Immature natural killer cell (primary cell): ENCODE data around the gene TNFRSF25. TPM values are rescaled to one million over a fixed set of nuclear protein-coding genes. Genes with fewer than 3 reads are reported as not detected.
"Not testable (repeated sequence)": the region's sequence is repeated elsewhere in the genome, so short reads cannot be mapped to it uniquely, and the experiment has no call there.

ENCODE experiments used
- DNase-seq, 3 donors: peaks; one replicate each; pipeline ENCODE4 v3.0.0; 2022; ENCODE audit warnings: mixed read lengths in 1 of 3
- H3K27ac Mint-ChIP-seq, 6 donors: one replicate each; pipeline ENCODE4 v1.8.0; 2020; ENCODE audit warnings: mixed read lengths in 6 of 6, mild to moderate bottlenecking in 5 of 6, inconsistent platforms in 4 of 6, moderate library complexity in 3 of 6
- H3K27me3 Mint-ChIP-seq, 3 donors: one replicate each; pipeline ENCODE4 v1.8.0; 2020 to 2021; ENCODE audit warnings: low read depth in 3 of 3, mild to moderate bottlenecking in 3 of 3, mixed read lengths in 3 of 3, moderate library complexity in 3 of 3, inconsistent platforms in 1 of 3
- H3K36me3 Mint-ChIP-seq, 3 donors: one replicate each; pipeline ENCODE4 v1.8.0; 2020; ENCODE audit warnings: mixed read lengths in 3 of 3, inconsistent platforms in 2 of 3, mild to moderate bottlenecking in 2 of 3
- H3K4me1 Mint-ChIP-seq, 2 donors: one replicate each; pipeline ENCODE4 v1.8.0; 2020; ENCODE audit warnings: inconsistent platforms in 2 of 2, mild to moderate bottlenecking in 2 of 2, mixed read lengths in 2 of 2, moderate library complexity in 1 of 2
- H3K4me3 Mint-ChIP-seq, 5 donors: one replicate each; pipeline ENCODE4 v1.8.0; 2020; ENCODE audit warnings: mild to moderate bottlenecking in 5 of 5, mixed read lengths in 5 of 5, inconsistent platforms in 3 of 5, moderate library complexity in 3 of 5
- H3K9me3 Mint-ChIP-seq, 6 donors: one replicate each; pipeline ENCODE4 v1.8.0; 2020; ENCODE audit warnings: mild to moderate bottlenecking in 6 of 6, mixed read lengths in 6 of 6, inconsistent platforms in 4 of 6, moderate library complexity in 3 of 6
- polyA plus RNA-seq, 3 donors: library from polyadenylated mRNA; unstranded; fragments of 300-500 nt; fragmentation: Illumina TruSeq; gene quantifications; one replicate each; pipeline ENCODE4 v1.2.3, GENCODE V29; 2021

TNFRSF25 gene
- polyA plus RNA-seq, 3 donors from 2014 or later, result 3.1 to 15.3 (median 9.8) TPM

DNA sequence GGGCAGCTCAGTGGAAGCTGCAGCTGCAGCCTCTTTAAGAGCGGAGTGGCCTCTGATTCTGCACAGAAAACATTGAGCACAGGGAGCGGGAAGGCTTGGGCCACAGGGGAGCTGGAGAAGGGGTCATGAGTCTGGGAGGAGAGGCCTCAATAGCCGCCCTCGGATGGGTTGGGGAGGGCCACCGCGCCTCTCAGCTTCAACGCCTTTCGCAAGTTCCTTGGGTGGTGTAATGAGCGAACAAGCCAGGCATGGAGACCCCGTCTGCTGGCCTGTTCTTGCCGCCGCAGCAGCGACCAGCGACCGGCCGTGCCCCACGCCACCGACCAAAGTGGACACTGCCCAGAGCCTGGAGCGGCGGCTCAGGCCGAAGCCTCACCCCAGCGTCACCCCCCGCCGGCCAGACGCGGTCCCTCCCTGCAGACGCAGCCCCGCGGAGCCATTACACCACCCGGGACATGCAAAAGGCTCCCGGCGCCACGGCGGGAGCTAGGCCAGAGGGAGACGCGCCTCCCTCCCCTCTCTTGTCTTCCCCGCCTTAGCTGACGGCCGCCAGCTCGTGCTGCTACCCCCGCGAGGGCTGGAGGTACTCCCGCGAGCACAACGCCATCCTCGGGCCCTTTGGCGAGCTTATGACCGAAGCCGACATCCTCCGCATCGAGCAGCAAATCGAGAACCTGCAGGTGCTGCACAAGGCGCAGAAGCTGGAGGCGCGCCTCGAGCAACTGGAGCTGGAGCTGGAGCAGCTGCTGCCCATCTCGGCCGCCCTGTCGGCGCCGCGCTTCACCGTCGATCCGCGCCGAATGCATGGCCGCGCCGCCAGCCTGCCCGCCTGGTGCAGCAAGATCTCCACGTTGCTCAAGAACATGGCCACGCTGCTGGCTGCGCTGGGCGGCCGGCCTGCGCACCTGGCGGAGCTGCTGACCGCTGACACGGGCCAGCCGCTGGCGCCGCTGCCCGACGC lies 11.8 kb downstream of the TNFRSF25 start:
- H3K4me1 Mint-ChIP-seq, H3K27ac Mint-ChIP-seq, H3K36me3 Mint-ChIP-seq, H3K4me3 Mint-ChIP-seq, DNase-seq, H3K9me3 Mint-ChIP-seq: not testable (repeated sequence)
- peaks cover 17 to 25% (median 18%) of the 10 kb centered on the region in 3 donors for H3K27me3 Mint-ChIP-seq

- H3K27ac Mint-ChIP-seq, result no peak overlapping the region
- DNase-seq, result no peak
- peaks cover 17 to 22% (median 18%) of the 10 kb centered on the region in 3 donors for H3K27me3 Mint-ChIP-seq
- no peaks in the 10 kb centered on the region for H3K36me3 Mint-ChIP-seq
- H3K4me1 Mint-ChIP-seq, result peaks cover 0 to 7% of the 10 kb centered on the region in 2 donors
- H3K4me3 Mint-ChIP-seq, result no peak overlapping the region
- H3K9me3 Mint-ChIP-seq, result peaks cover 0 to 4% (median 0%) of the 10 kb centered on the region in 6 donors
Measured at GRCh38 chr1:6450943-6451373, 15.0 kb downstream of the TNFRSF25 start.

- H3K4me1 Mint-ChIP-seq, H3K27ac Mint-ChIP-seq, H3K36me3 Mint-ChIP-seq, H3K9me3 Mint-ChIP-seq, DNase-seq, H3K4me3 Mint-ChIP-seq: not testable (repeated sequence)
- peaks cover 17 to 22% (median 18%) of the 10 kb centered on the region in 3 donors for H3K27me3 Mint-ChIP-seq
Measured at GRCh38 chr1:6450486-6450885, 15.5 kb downstream of the TNFRSF25 start.

GRCh38 chr1:6450005-6450450 lies 15.9 kb downstream of the TNFRSF25 start:
- no peak for DNase-seq
- Mint-ChIP-seq H3K9me3 (peaks cover 0 to 4% (median 0%) of the 10 kb centered on the region in 6 donors), H3K36me3 (no peaks in the 10 kb centered on the region), H3K27ac (no peak overlapping the region), H3K4me1 (peaks cover 0 to 7% of the 10 kb centered on the region in 2 donors), H3K4me3 (peak overlapping the region in 1 of 5 donors; percentile 9), H3K27me3 (peaks cover 17 to 24% (median 19%) of the 10 kb centered on the region in 3 donors)

DNA sequence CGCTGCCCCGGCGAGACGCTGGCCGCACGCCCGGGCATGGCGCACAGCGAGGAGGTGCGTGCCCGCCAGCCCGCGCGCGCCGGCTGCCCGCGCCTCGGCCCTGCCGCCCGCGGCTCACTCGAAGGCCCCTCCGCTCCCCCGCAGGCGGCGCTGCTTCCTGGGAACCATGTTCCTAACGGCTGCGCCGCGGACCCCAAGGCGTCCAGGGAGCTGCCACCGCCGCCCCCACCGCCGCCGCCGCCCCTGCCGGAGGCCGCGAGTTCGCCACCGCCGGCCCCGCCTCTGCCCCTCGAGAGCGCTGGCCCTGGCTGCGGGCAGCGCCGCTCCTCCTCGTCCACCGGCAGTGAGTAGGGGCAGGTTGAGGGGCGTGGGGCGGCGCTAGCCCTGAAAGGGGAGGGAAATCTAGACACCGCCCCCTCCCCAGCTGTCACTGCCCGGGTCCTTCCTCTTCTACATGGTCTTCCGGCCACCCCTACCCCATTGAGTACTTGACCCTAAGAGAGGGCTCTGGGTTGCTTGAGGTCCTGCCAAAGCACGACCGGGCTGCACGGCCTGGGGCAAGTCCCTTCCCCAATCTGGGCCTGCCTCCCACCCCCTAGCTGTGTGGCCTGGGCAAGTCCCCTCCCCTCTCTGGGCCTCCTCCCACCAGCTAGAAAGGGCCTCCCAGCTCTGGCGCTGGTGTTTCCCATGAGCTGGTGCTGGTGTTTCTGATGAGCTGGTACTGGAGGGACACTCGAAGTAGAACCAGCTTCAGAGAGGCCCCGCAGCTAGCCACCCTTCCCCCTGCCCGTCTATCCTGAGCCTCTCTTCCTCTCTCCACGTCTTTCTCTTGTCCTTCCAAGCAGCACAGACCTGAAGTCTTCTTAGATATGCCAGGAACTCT lies 17.0 kb downstream of the TNFRSF25 start:
- peaks cover 0 to 4% (median 0%) of the 10 kb centered on the region in 6 donors for H3K9me3 Mint-ChIP-seq
- no peaks in the 10 kb centered on the region for H3K36me3 Mint-ChIP-seq
- peaks cover 17 to 28% (median 22%) of the 10 kb centered on the region in 3 donors for H3K27me3 Mint-ChIP-seq
- peak overlapping the region in 4 of 5 donors; percentile 9 to 44 (median 33) for H3K4me3 Mint-ChIP-seq
- no peak for DNase-seq
- no peak overlapping the region for H3K27ac Mint-ChIP-seq
- H3K4me1 Mint-ChIP-seq, result peaks cover 0 to 7% of the 10 kb centered on the region in 2 donors

GRCh38 chr1:6447818-6448748 lies 17.9 kb downstream of the TNFRSF25 start:
- no peaks in the 10 kb centered on the region for H3K36me3 Mint-ChIP-seq
- DNase-seq, result no peak
- H3K9me3 Mint-ChIP-seq, result peaks cover 0 to 4% (median 0%) of the 10 kb centered on the region in 6 donors
- peaks cover 0 to 7% of the 10 kb centered on the region in 2 donors for H3K4me1 Mint-ChIP-seq
- peaks cover 14 to 24% (median 22%) of the 10 kb centered on the region in 3 donors for H3K27me3 Mint-ChIP-seq
- no peak overlapping the region for H3K27ac Mint-ChIP-seq
- peak overlapping the region in 2 of 5 donors; percentile 12 to 35 for H3K4me3 Mint-ChIP-seq

DNA sequence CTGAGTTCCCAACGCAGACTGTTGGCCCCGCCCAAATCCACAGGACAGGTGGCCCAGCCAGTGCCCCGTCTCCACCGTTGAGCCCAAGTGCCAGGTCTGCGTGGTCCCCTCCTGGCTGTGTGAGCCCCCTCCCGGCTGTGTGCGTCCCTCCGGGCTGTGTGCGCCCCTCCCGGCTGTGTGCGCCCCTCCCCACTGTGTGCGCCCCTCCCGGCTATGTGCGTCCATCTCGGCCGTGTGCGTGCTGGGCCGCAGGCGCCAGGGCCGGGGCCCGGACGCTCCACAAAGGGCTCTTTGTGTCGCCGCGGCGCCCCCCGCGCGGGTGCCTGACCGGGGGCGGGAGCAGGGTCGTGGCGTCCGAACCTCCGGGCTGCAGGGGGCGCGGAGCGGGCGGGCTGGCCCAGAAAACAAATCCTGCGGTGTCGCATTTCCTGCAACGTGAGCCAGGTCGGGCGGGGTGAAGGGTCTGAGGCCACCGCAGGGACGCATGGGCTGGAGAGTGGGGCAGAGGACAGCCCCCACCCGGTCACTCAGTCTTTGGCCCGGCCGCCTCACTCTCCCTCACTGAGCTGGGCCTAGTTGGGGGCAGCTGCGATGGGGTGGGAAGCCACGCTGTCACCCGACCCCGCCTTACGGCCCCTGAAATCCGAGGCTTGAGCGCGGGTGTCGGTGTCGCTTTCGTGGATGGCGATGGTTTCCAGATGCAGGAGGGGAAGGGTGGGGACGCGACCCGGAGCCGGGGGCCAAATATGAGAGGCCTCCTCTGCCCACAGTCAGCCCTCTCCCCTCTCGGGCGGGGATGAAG lies 18.8 kb downstream of the TNFRSF25 start:
- Mint-ChIP-seq H3K27me3 (peaks cover 12 to 22% (median 20%) of the 10 kb centered on the region in 3 donors), H3K4me1 (peaks cover 0 to 7% of the 10 kb centered on the region in 2 donors), H3K9me3 (peaks cover 0 to 4% (median 0%) of the 10 kb centered on the region in 6 donors), H3K27ac (no peak overlapping the region), H3K36me3 (no peaks in the 10 kb centered on the region), H3K4me3 (peak overlapping the region in 3 of 5 donors; percentile 12 to 44 (median 35))
- no peak for DNase-seq

DNA sequence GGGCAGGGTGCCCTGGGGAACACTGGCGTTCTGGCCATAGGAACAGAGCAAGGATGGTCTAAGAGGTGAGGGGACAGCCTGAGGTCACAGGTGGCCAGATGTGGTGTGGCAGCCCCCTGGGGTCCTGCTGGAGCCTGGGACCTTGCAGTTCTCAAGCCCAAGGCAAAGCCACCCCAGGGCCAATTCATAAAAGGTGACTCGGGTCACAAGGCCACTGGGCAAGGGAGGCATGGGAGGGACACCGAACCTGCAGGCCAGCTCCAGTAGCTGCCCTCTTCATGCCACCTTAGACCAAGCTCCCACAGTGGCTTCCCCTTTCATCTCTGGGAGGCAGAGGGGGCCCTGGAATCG lies 19.3 kb downstream of the TNFRSF25 start:
- Mint-ChIP-seq H3K9me3 (peaks cover 0 to 4% (median 0%) of the 10 kb centered on the region in 6 donors), H3K4me1 (peaks cover 0 to 7% of the 10 kb centered on the region in 2 donors), H3K36me3 (no peaks in the 10 kb centered on the region), H3K27me3 (peaks cover 12 to 22% (median 20%) of the 10 kb centered on the region in 3 donors), H3K27ac (no peak overlapping the region), H3K4me3 (peak overlapping the region in 1 of 5 donors; percentile 33)
- no peak for DNase-seq

DNA sequence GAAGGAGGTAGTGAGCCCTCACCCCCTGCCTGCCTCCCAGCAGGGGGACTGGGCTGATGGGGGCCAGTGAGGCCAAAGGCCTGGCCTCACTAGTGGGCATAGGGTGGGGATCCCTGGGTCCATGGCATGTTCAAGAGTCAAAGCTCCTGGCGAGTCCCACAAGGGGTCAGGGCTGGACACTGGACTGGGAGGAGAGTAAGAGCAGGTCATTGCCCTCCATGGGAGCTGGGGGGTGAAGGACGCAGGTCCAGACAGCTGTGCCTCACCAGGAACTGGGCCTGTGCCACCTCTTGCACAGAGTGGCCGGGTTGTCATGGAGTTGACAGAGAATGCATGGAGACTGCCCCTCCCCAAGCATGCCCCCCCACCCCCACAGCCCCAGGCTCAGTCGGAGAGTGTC lies 20.0 kb downstream of the TNFRSF25 start:
- H3K9me3 Mint-ChIP-seq, H3K36me3 Mint-ChIP-seq, H3K4me3 Mint-ChIP-seq, H3K4me1 Mint-ChIP-seq, H3K27ac Mint-ChIP-seq, DNase-seq: not testable (repeated sequence)
- H3K27me3 Mint-ChIP-seq, result peaks cover 11 to 23% (median 22%) of the 10 kb centered on the region in 3 donors

DNA sequence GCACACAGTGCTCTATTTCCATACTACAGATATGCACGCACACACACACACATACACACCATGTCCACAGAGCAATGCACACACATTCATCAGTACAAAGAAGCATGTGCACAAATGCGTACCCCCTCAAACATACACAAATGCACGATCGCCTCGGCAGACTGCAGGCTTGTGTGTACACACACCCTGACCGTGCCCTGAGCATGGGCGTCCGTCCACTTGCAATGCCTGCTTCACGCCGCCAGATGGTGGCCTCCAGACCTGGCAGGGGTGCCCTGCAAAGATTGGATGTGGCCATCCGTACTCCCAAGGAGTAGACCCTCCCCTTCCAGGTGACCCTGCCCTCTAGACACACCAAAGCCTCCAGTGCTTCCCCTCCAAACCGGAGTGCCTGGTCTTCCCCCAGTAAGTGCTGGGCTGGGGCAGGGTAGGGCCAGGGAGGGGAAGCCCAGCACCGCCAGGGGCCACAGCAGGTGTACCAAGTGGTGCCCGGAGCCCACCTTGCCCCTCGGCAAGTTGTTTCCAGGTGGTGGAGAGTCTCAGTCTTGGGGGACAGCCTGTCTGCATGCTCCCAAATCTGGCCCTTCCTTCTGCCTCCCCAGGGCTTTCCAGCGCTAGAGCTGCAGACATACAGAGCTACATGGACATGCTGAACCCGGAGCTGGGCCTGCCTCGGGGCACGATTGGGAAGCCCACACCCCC lies 20.8 kb downstream of the TNFRSF25 start:
- Mint-ChIP-seq H3K27ac (no peak overlapping the region), H3K9me3 (peaks cover 0 to 4% (median 0%) of the 10 kb centered on the region in 6 donors)

GRCh38 chr1:6444377-6444776 lies 21.6 kb downstream of the TNFRSF25 start:
- Mint-ChIP-seq H3K27me3 (peaks cover 12 to 20% (median 17%) of the 10 kb centered on the region in 3 donors), H3K27ac (no peak overlapping the region), H3K4me1 (peaks cover 2 to 9% of the 10 kb centered on the region in 2 donors), H3K4me3 (no peak overlapping the region), H3K9me3 (peaks cover 0 to 2% (median 0%) of the 10 kb centered on the region in 6 donors), H3K36me3 (no peaks in the 10 kb centered on the region)
- no peak for DNase-seq

More for the DNA sequence above, 20.8 kb downstream of the TNFRSF25 start:
- Mint-ChIP-seq H3K36me3 (no peaks in the 10 kb centered on the region), H3K27me3 (peaks cover 10 to 22% (median 18%) of the 10 kb centered on the region in 3 donors), H3K4me3 (no peak overlapping the region), H3K4me1 (peaks cover 0 to 10% of the 10 kb centered on the region in 2 donors)
- DNase-seq, result no peak
